Breast epithelium (tissue), 4 donors: ENCODE measurements around the gene CEPT1. TPM values are rescaled to one million over a fixed set of nuclear protein-coding genes. Genes with fewer than 3 reads are reported as not detected.
"Not testable (repeated sequence)": the region's sequence is repeated elsewhere in the genome, so short reads cannot be mapped to it uniquely, and the experiment has no call there.

Experiments
- DNase-seq, 2 donors: peaks; one replicate each; pipeline ENCODE4 v3.0.0-alpha.2; 2019; ENCODE audit warnings: low spot score in 2 of 2
- H3K27ac ChIP-seq, 2 donors: fragments of 200-600 bp; sonication (generic) in 1 of 2; one replicate each; pipeline ENCODE4 v1.5.1; 2016 to 2019; ENCODE audit warnings: mild to moderate bottlenecking in 1 of 2
- H3K27me3 ChIP-seq, 2 donors: fragments of 200-600 bp; sonication (generic) in 1 of 2; one replicate each; pipeline versions ENCODE4 v1.5.1 to v1.6.0; 2017 to 2019; ENCODE audit warnings: control low read depth in 1 of 2, mild to moderate bottlenecking in 1 of 2
- H3K36me3 ChIP-seq: fragments of 200-600 bp; one replicate; pipeline ENCODE4 v1.5.1; 2019
- H3K4me1 ChIP-seq, 2 donors: fragments of 200-600 bp; sonication (generic); one replicate each; pipeline ENCODE4 v1.5.1; 2016 to 2019; ENCODE audit warnings: control low read depth in 1 of 2
- H3K4me3 ChIP-seq, 3 donors: fragments of 200-600 bp; sonication (generic); 1 replicate in 2 of 3; 2 replicates in 1 of 3; pipeline ENCODE4 v1.5.1; 2016 to 2019; ENCODE audit warnings: mild to moderate bottlenecking in 3 of 3, moderate library complexity in 2 of 3
- H3K9me3 ChIP-seq, 2 donors: fragments of 200-600 bp; sonication (generic) in 1 of 2; one replicate each; pipeline ENCODE4 v1.5.1; 2016 to 2019; ENCODE audit warnings: control low read depth in 1 of 2
- CTCF ChIP-seq, 3 donors: fragments of 450-650 bp; IDR thresholded peaks; one replicate each; pipeline ENCODE4 v1.5.1; 2016 to 2017; ENCODE audit warnings: antibody characterized with exemption in 3 of 3, mild to moderate bottlenecking in 3 of 3, moderate library complexity in 3 of 3
- POLR2A ChIP-seq: fragments of 450-650 bp; IDR thresholded peaks from one replicate; pipeline ENCODE4 v1.6.1; 2016; ENCODE audit warnings: antibody characterized with exemption, mild to moderate bottlenecking, moderate library complexity
- POLR2AphosphoS5 ChIP-seq, 3 donors: sonication (generic); formaldehyde crosslinking; IDR thresholded peaks; one replicate each; pipeline ENCODE4 v1.6.1; 2017; ENCODE audit warnings: antibody characterized with exemption in 3 of 3
- intact Hi-C: fragments of 100-400 bp; cut with DNase I; formaldehyde crosslinking; loops from one replicate; pipeline ENCODE4 v1.15.1; 2023; ENCODE audit warnings: low total_unique reads
- total RNA-seq, 3 donors: library from RNA; depleted of rRNA; stranded (reverse); fragments of >200 nt; gene quantifications; one replicate each; pipeline ENCODE4 v1.1.0, GENCODE V29; 2016

CEPT1 gene
- 10 to 100 TPM; 49.8 to 67.7 (median 62.5) TPM for total RNA-seq

- H3K36me3 ChIP-seq: no peaks in the 10 kb centered on the region
- intact Hi-C loops: no loop called here
- H3K9me3 ChIP-seq: no peaks in the 10 kb centered on the region
- peak within 1 kb of the TSS; percentile 94 to 97 for H3K27ac ChIP-seq
- H3K27me3 ChIP-seq: no peaks in the 10 kb centered on the region
- H3K4me1 ChIP-seq: peaks cover 0 to 14% of the 10 kb centered on the region in 2 donors
- peak; percentile 86 to 90 for DNase-seq
- TF ChIP-seq POLR2AphosphoS5 (IDR thresholded peaks at IDR 0.05) (peak; percentile 24 to 69 (median 45)), POLR2A (peak; percentile 11), CTCF (IDR thresholded peaks at IDR 0.05) (no peak)
- peak within 1 kb of the TSS; percentile 88 to 96 (median 93) for H3K4me3 ChIP-seq
Measured at GRCh38 chr1:111139956-111140679, at the start of gene CEPT1, which contains the start of gene DRAM2. Gene CEPT1, plus strand, starts transcription at chr1:111140223. Its CDS starts 7,492 bp downstream, at chr1:111147715. Gene DRAM2, minus strand, starts transcription at chr1:111140093. Its CDS starts 8,539 bp downstream, at chr1:111131554.

GRCh38 chr1:111095421-111095820, 44.6 kb upstream of the CEPT1 start:
- H3K27ac ChIP-seq, H3K27me3 ChIP-seq, DNase-seq, H3K4me3 ChIP-seq, H3K36me3 ChIP-seq, intact Hi-C loops, H3K4me1 ChIP-seq: not testable (repeated sequence)
- peaks cover 9 to 55% of the 10 kb centered on the region in 2 donors for H3K9me3 ChIP-seq

- intact Hi-C loops: no loop called here
- no peak overlapping the region for H3K4me3 ChIP-seq
- TF ChIP-seq CTCF (IDR thresholded peaks at IDR 0.05) (no peak), POLR2AphosphoS5 (IDR thresholded peaks at IDR 0.05) (no peak), POLR2A (no peak)
- H3K4me1 ChIP-seq: no peaks in the 10 kb centered on the region
- H3K36me3 ChIP-seq: no peaks in the 10 kb centered on the region
- no peak for DNase-seq
- H3K27me3 ChIP-seq: no peaks in the 10 kb centered on the region
- H3K27ac ChIP-seq: no peak overlapping the region
- peaks cover 9 to 72% of the 10 kb centered on the region in 2 donors for H3K9me3 ChIP-seq
Measured at GRCh38 chr1:111097356-111098099, 42.5 kb upstream of the CEPT1 start.

- no peaks in the 10 kb centered on the region for H3K36me3 ChIP-seq
- H3K27me3 ChIP-seq: no peaks in the 10 kb centered on the region
- TF ChIP-seq POLR2A (no peak), CTCF (IDR thresholded peaks at IDR 0.05) (no peak), POLR2AphosphoS5 (IDR thresholded peaks at IDR 0.05) (no peak)
- H3K9me3 ChIP-seq: peaks cover 9 to 72% of the 10 kb centered on the region in 2 donors
- intact Hi-C loops: no loop called here
- no peaks in the 10 kb centered on the region for H3K4me1 ChIP-seq
- no peak for DNase-seq
- no peak overlapping the region for H3K27ac ChIP-seq
- no peak overlapping the region for H3K4me3 ChIP-seq
Measured at GRCh38 chr1:111099289-111099688, 40.7 kb upstream of the CEPT1 start.

GRCh38 chr1:111101854-111102642, 38.0 kb upstream of the CEPT1 start:
- no peak overlapping the region for H3K27ac ChIP-seq
- DNase-seq: no peak
- no peak overlapping the region for H3K4me3 ChIP-seq
- intact Hi-C loops: no loop called here
- no peaks in the 10 kb centered on the region for H3K4me1 ChIP-seq
- peaks cover 5 to 48% of the 10 kb centered on the region in 2 donors for H3K9me3 ChIP-seq
- no peak for TF ChIP-seq POLR2A
- no peak for TF ChIP-seq POLR2AphosphoS5 (IDR thresholded peaks at IDR 0.05)
- TF ChIP-seq CTCF (IDR thresholded peaks at IDR 0.05): no peak
- H3K36me3 ChIP-seq: no peaks in the 10 kb centered on the region
- no peaks in the 10 kb centered on the region for H3K27me3 ChIP-seq
